Mesenchymal stem cell (in vitro differentiated cells and primary cell): ENCODE results near the gene AKR1C2.
A peak's percentile ranks its signal among the peaks of the same experiment; 100 is the strongest.

Experiments used
- DNase-seq: peaks from one replicate; pipeline ENCODE4 v3.0.0-alpha.2; 2013
- H2AFZ ChIP-seq: one replicate; pipeline ENCODE4 v1.6.1; 2013; ENCODE audit warnings: low read depth, mild to moderate bottlenecking, control low read depth, inconsistent platforms, low read length, moderate library complexity
- H2AK5ac ChIP-seq: 2 replicates; pipeline ENCODE4 v1.6.1; 2013; ENCODE audit warnings: low read length, moderate library complexity, mild to moderate bottlenecking, inconsistent platforms; ENCODE audit not compliant: severe bottlenecking
- H2BK120ac ChIP-seq: one replicate; pipeline ENCODE4 v1.6.1; 2013; ENCODE audit warnings: low read depth, mild to moderate bottlenecking, inconsistent platforms, low read length, moderate library complexity
- H2BK12ac ChIP-seq, 2 experiments: one replicate each; pipeline ENCODE4 v1.6.1; 2013; ENCODE audit warnings: inconsistent platforms in 2 of 2, low read length in 2 of 2, mild to moderate bottlenecking in 2 of 2, moderate library complexity in 2 of 2, control low read depth in 1 of 2
- H2BK15ac ChIP-seq: one replicate; pipeline ENCODE4 v1.6.1; 2013; ENCODE audit warnings: mild to moderate bottlenecking, low read depth, inconsistent platforms; ENCODE audit not compliant: poor library complexity, severe bottlenecking
- H2BK5ac ChIP-seq: 2 replicates; pipeline ENCODE4 v1.6.1; 2013; ENCODE audit warnings: low read depth, mild to moderate bottlenecking, low read length, control low read depth, inconsistent platforms; ENCODE audit not compliant: poor library complexity, severe bottlenecking
- H3K14ac ChIP-seq, 2 experiments: one replicate each; pipeline ENCODE4 v1.6.1; 2013; ENCODE audit warnings: inconsistent platforms in 2 of 2, low read length in 2 of 2, control low read depth in 1 of 2, mild to moderate bottlenecking in 1 of 2, moderate library complexity in 1 of 2
- H3K18ac ChIP-seq, 2 experiments: one replicate each; pipeline ENCODE4 v1.6.1; 2013; ENCODE audit warnings: inconsistent platforms in 2 of 2, low read length in 2 of 2, control low read depth in 1 of 2, low read depth in 1 of 2, mild to moderate bottlenecking in 1 of 2
- H3K23ac ChIP-seq, 2 experiments: one replicate each; pipeline ENCODE4 v1.6.1; 2013; ENCODE audit warnings: inconsistent platforms in 2 of 2, low read length in 2 of 2, mild to moderate bottlenecking in 2 of 2, moderate library complexity in 2 of 2, control low read depth in 1 of 2
- H3K27ac ChIP-seq: 2 replicates; pipeline ENCODE4 v1.5.1; 2013; ENCODE audit warnings: mild to moderate bottlenecking, moderate library complexity, low read length, control low read depth, inconsistent platforms; ENCODE audit not compliant: poor library complexity, severe bottlenecking
- H3K27me3 ChIP-seq, 2 experiments: 2 replicates each; pipeline versions ENCODE4 v1.6.1 to v1.7.0; 2013; ENCODE audit warnings: low read length in 2 of 2, mild to moderate bottlenecking in 2 of 2, moderate library complexity in 2 of 2, control low read depth in 1 of 2, inconsistent platforms in 1 of 2; ENCODE audit not compliant: control insufficient read depth in 1 of 2, insufficient read depth in 1 of 2
- H3K36me3 ChIP-seq, 2 experiments: 2 replicates each; pipeline versions ENCODE4 v1.6.1 to v1.7.0; 2013; ENCODE audit warnings: low read length in 2 of 2, control low read depth in 1 of 2, inconsistent platforms in 1 of 2, low read depth in 1 of 2, mild to moderate bottlenecking in 1 of 2; ENCODE audit not compliant: insufficient read depth in 2 of 2, control insufficient read depth in 1 of 2
- H3K4ac ChIP-seq, 2 experiments: one replicate each; pipeline ENCODE4 v1.6.1; 2013; ENCODE audit warnings: inconsistent platforms in 2 of 2, low read length in 2 of 2, mild to moderate bottlenecking in 2 of 2, moderate library complexity in 2 of 2, control low read depth in 1 of 2, low read depth in 1 of 2
- H3K4me1 ChIP-seq: 2 replicates; pipeline ENCODE4 v1.6.1; 2013; ENCODE audit warnings: low read depth, low read length, control low read depth; ENCODE audit not compliant: control insufficient read depth, insufficient read depth
- H3K4me2 ChIP-seq: 2 replicates; pipeline ENCODE4 v1.6.1; 2013; ENCODE audit warnings: low read length, mild to moderate bottlenecking, inconsistent platforms; ENCODE audit not compliant: poor library complexity, severe bottlenecking
- H3K4me3 ChIP-seq, 2 experiments: 2 replicates each; pipeline versions ENCODE4 v1.5.1 to v1.7.0; 2013; ENCODE audit warnings: low read length in 2 of 2, mild to moderate bottlenecking in 2 of 2, control low read depth in 1 of 2, low read depth in 1 of 2; ENCODE audit not compliant: insufficient read depth in 1 of 2
- H3K79me1 ChIP-seq: replicated peaks from 2 replicates; pipeline ENCODE4 v1.6.1; 2013; ENCODE audit warnings: mild to moderate bottlenecking, control low read depth, low read length, inconsistent platforms; ENCODE audit not compliant: poor library complexity, severe bottlenecking
- H3K9ac ChIP-seq: 2 replicates; pipeline ENCODE4 v1.7.0; 2013; ENCODE audit warnings: mild to moderate bottlenecking, low read length, moderate library complexity
- H3K9me3 ChIP-seq: 2 replicates; pipeline ENCODE4 v1.7.0; 2013; ENCODE audit warnings: mild to moderate bottlenecking, low read length; ENCODE audit not compliant: control insufficient read depth
- H4K8ac ChIP-seq: one replicate; pipeline ENCODE4 v1.6.1; 2013; ENCODE audit warnings: inconsistent platforms, mild to moderate bottlenecking, low read length, moderate library complexity
- H4K91ac ChIP-seq: one replicate; pipeline ENCODE4 v1.6.1; 2013; ENCODE audit warnings: mild to moderate bottlenecking, low read length, inconsistent platforms
- WGBS: methylation state at CpG from one replicate; pipeline ENCODE4 v1.1.7; 2013; ENCODE audit warnings: mixed read lengths; 5-methylcytosine and 5-hydroxymethylcytosine counted together

AKR1C2 gene

DNA sequence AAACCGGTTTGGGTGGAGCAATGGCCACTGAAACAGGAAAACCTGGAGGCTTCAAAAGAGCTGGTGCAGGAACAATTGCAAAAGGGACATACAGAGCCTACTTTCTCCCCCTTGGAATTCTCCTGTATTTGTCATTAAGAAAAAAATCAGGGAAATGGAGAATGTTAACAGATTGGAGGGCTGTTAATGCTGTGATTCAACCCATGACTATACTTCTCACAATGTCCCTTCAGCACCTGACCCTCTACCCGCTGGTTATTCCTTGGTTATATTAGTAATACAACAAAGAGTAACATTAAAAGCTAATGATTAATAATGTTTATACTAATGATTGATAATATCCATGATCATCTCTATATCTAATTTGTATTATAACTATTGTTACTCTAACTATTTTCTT lies 34.4 kb upstream of the AKR1C2 start:
- DNase-seq, result no peak
- H3K4me2 ChIP-seq, result no peak overlapping the region
- no peak overlapping the region for H2AFZ ChIP-seq
- no peak overlapping the region for H2BK5ac ChIP-seq
- no peak overlapping the region for H3K4ac ChIP-seq
- no peak overlapping the region for H4K8ac ChIP-seq
- no peak overlapping the region for H4K91ac ChIP-seq
- no peak overlapping the region for H3K23ac ChIP-seq
- H2BK12ac ChIP-seq, result no peak overlapping the region
- no peaks in the 10 kb centered on the region for H3K79me1 ChIP-seq
- H3K27ac ChIP-seq, result no peak overlapping the region
- H2BK15ac ChIP-seq, result no peak overlapping the region
- H3K18ac ChIP-seq, result no peak overlapping the region
- H3K14ac ChIP-seq, result no peak overlapping the region
- H2BK120ac ChIP-seq, result no peak overlapping the region
- 25% methylated on average over 1 of the region's 2 CpGs for WGBS
- no peaks in the 10 kb centered on the region for H3K36me3 ChIP-seq
- no peak overlapping the region for H3K4me3 ChIP-seq
- H3K9me3 ChIP-seq, result peaks cover 24% of the 10 kb centered on the region
- peaks cover 2% of the 10 kb centered on the region for H3K4me1 ChIP-seq
- no peaks in the 10 kb centered on the region for H3K27me3 ChIP-seq
- no peak overlapping the region for H3K9ac ChIP-seq
- H2AK5ac ChIP-seq, result no peak overlapping the region

DNA sequence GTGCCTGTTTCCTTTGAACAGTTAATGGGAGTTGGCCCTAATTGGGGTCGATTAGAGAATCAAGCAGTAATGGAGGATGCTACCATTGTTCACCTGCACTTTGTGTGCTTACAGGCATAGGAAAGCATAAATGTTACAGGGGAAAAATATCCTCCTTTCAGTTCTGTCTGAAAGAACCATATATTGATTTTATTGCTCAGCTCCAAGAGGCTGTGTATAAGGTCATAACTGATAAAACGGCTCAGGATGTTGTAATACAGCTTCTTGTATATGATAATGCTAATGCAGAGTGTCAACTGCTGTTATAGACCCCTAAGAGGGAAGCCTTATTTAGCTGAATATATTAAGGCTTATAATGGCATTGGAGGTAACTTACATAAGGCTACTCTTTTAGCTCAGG lies 32.9 kb upstream of the AKR1C2 start:
- no peak overlapping the region for H4K91ac ChIP-seq
- H3K9me3 ChIP-seq, result peaks cover 26% of the 10 kb centered on the region
- H3K27ac ChIP-seq, result no peak overlapping the region
- H3K14ac ChIP-seq, result no peak overlapping the region
- no peaks in the 10 kb centered on the region for H3K79me1 ChIP-seq
- no peak overlapping the region for H2BK12ac ChIP-seq
- no peak overlapping the region for H3K18ac ChIP-seq
- no peaks in the 10 kb centered on the region for H3K27me3 ChIP-seq
- no peak overlapping the region for H2BK15ac ChIP-seq
- H3K4me2 ChIP-seq, result no peak overlapping the region
- H3K4me1 ChIP-seq, result peaks cover 6% of the 10 kb centered on the region
- no peak overlapping the region for H2AK5ac ChIP-seq
- DNase-seq, result no peak
- H3K9ac ChIP-seq, result no peak overlapping the region
- no peak overlapping the region for H2AFZ ChIP-seq
- H2BK120ac ChIP-seq, result no peak overlapping the region
- H3K36me3 ChIP-seq, result no peaks in the 10 kb centered on the region
- 65% methylated on average over 2 of the region's 2 CpGs for WGBS
- H4K8ac ChIP-seq, result no peak overlapping the region
- H2BK5ac ChIP-seq, result no peak overlapping the region
- H3K23ac ChIP-seq, result no peak overlapping the region
- no peak overlapping the region for H3K4ac ChIP-seq
- H3K4me3 ChIP-seq, result no peak overlapping the region

DNA sequence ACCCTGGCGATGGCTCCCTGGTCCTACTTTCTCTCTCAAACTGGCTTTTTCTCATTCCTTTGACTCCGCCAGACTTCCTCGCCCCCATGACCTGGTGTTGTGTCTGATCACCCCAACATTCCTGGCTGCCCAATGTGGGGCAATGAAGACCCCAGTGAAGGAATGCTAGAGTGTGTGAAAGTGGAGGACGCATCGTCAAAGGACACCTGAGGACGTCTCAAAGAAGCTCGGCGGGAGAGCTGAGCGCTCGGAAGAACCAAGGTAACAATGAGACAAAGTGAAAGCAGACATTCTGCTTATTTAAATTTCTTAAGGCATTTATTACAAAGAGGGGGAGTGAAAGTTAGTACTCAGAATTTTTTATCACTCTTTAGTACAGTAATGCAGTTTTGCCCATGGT lies 31.7 kb upstream of the AKR1C2 start:
- no peak overlapping the region for H2AFZ ChIP-seq

DNA sequence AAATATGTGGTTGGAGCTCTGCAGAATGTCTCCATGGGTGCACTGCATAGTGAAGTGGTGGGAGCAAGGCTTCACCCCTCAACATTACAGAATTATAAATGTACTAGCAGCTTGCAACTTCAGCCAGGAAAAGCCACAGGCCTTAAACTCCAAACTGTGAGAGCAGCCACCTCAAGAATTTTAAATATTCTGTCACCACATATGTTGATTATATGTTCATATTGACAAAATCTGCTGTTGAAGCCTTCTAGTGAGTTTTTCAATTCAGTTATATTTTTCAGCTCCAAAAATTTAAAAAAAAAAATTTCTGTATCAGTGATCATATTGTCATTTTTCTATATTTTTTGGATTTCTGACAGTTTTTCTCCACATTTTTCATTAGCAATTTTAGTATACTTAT lies 30.9 kb upstream of the AKR1C2 start:
- H3K4me1 ChIP-seq, result peaks cover 6% of the 10 kb centered on the region
- H3K27me3 ChIP-seq, result no peaks in the 10 kb centered on the region
- no peak overlapping the region for H3K4me2 ChIP-seq
- peak overlapping the region; percentile 47 for H3K9ac ChIP-seq
- no peaks in the 10 kb centered on the region for H3K36me3 ChIP-seq
- no peak overlapping the region for H2BK120ac ChIP-seq
- H2AFZ ChIP-seq, result no peak overlapping the region
- peaks cover 31% of the 10 kb centered on the region for H3K9me3 ChIP-seq
- H3K23ac ChIP-seq, result no peak overlapping the region
- no peak overlapping the region for H3K27ac ChIP-seq
- H3K14ac ChIP-seq, result no peak overlapping the region
- no peak overlapping the region for H2BK15ac ChIP-seq
- no peak overlapping the region for H4K8ac ChIP-seq
- H3K79me1 ChIP-seq, result no peaks in the 10 kb centered on the region
- no peak overlapping the region for H4K91ac ChIP-seq
- H2BK5ac ChIP-seq, result no peak overlapping the region
- no peak for DNase-seq
- peak overlapping the region in 1 of 2 experiments; percentile 51 for H3K4me3 ChIP-seq
- no peak overlapping the region for H3K18ac ChIP-seq
- H2AK5ac ChIP-seq, result no peak overlapping the region
- no peak overlapping the region for H2BK12ac ChIP-seq
- no peak overlapping the region for H3K4ac ChIP-seq

More for the DNA sequence above, 31.7 kb upstream of the AKR1C2 start:
- no peak overlapping the region for H3K27ac ChIP-seq
- H2BK12ac ChIP-seq, result no peak overlapping the region
- H2BK5ac ChIP-seq, result no peak overlapping the region
- peaks cover 6% of the 10 kb centered on the region for H3K4me1 ChIP-seq
- no peak overlapping the region for H3K4ac ChIP-seq
- H3K9ac ChIP-seq, result no peak overlapping the region
- no peak overlapping the region for H2AK5ac ChIP-seq
- no peak overlapping the region for H3K23ac ChIP-seq
- H3K4me3 ChIP-seq, result no peak overlapping the region
- no peak overlapping the region for H3K14ac ChIP-seq
- H3K79me1 ChIP-seq, result no peaks in the 10 kb centered on the region
- H2BK15ac ChIP-seq, result no peak overlapping the region
- no peak for DNase-seq
- no peak overlapping the region for H2BK120ac ChIP-seq
- no peak overlapping the region for H4K91ac ChIP-seq
- no peaks in the 10 kb centered on the region for H3K36me3 ChIP-seq
- H4K8ac ChIP-seq, result no peak overlapping the region
- WGBS, result 85% methylated on average over 10 of the region's 10 CpGs
- H3K18ac ChIP-seq, result peak overlapping the region in 1 of 2 experiments; percentile 12
- H3K4me2 ChIP-seq, result no peak overlapping the region
- peaks cover 28% of the 10 kb centered on the region for H3K9me3 ChIP-seq
- H3K27me3 ChIP-seq, result no peaks in the 10 kb centered on the region
